Natural killer cell treated with Interleukin-12 subunit alpha and Interleukin-12 subunit beta and Interleukin-15 and Interleukin-18, amount 100 ng/mL, for 72 hours (primary cell): ENCODE results near the gene KRTAP4-5. TPM values are rescaled to one million over a fixed set of nuclear protein-coding genes. Genes with fewer than 3 reads are reported as not detected.
"Not testable (repeated sequence)": the region's sequence is repeated elsewhere in the genome, so short reads cannot be mapped to it uniquely, and the experiment has no call there.

Experiments used
- ATAC-seq, 2 donors: fragments of 150-1000 bp; cut with Tn5 transposase in 1 of 2; sonication (Bioruptor Pico), chemical (Tn5 transposase) in 1 of 2; 2 replicates each; pipeline ENCODE4 v1.10.0; 2021
- DNase-seq: peaks from one replicate; pipeline ENCODE4 v3.0.0; 2022; ENCODE audit warnings: low spot score
- H3K27ac Mint-ChIP-seq, 2 donors: 1 replicate in 1 of 2; 2 replicates in 1 of 2; pipeline ENCODE4 v1.8.0; 2022; ENCODE audit warnings: mixed read lengths in 2 of 2, mild to moderate bottlenecking in 1 of 2, moderate library complexity in 1 of 2
- H3K27me3 Mint-ChIP-seq, 2 donors: 1 replicate in 1 of 2; 2 replicates in 1 of 2; pipeline ENCODE4 v1.8.0; 2022; ENCODE audit warnings: mixed read lengths in 2 of 2
- H3K36me3 Mint-ChIP-seq: one replicate; pipeline ENCODE4 v1.8.0; 2022; ENCODE audit warnings: mixed read lengths
- H3K4me1 Mint-ChIP-seq, 2 donors: 1 replicate in 1 of 2; 2 replicates in 1 of 2; pipeline ENCODE4 v1.8.0; 2022; ENCODE audit warnings: low read depth in 2 of 2, mixed read lengths in 2 of 2, mild to moderate bottlenecking in 1 of 2
- H3K4me3 Mint-ChIP-seq: one replicate; pipeline ENCODE4 v1.8.0; 2022; ENCODE audit warnings: mixed read lengths
- H3K9me3 Mint-ChIP-seq: 2 replicates; pipeline ENCODE4 v1.8.0; 2022; ENCODE audit warnings: mixed read lengths
- total RNA-seq, 2 donors: library from RNA; stranded (reverse); gene quantifications; one replicate each; pipeline ENCODE4 v1.2.3, GENCODE V29; 2022

KRTAP4-5 gene
- total RNA-seq, 2 donors from 2014 or later = not detected

GRCh38 chr17:41133880-41134735, 15.5 kb downstream of the KRTAP4-5 start:
- H3K4me3 Mint-ChIP-seq = no peak overlapping the region
- ATAC-seq (no peak), DNase-seq (no peak)
- H3K27me3 Mint-ChIP-seq = peaks cover 22 to 42% of the 10 kb centered on the region in 2 donors
- H3K27ac Mint-ChIP-seq = peak overlapping the region in 1 of 2 donors; percentile 26
- no peaks in the 10 kb centered on the region for H3K9me3 Mint-ChIP-seq
- H3K4me1 Mint-ChIP-seq = no peaks in the 10 kb centered on the region
- H3K36me3 Mint-ChIP-seq = no peaks in the 10 kb centered on the region

- Mint-ChIP-seq H3K9me3 (no peaks in the 10 kb centered on the region), H3K4me1 (no peaks in the 10 kb centered on the region), H3K27me3 (peaks cover 22 to 31% of the 10 kb centered on the region in 2 donors), H3K4me3 (no peak overlapping the region), H3K27ac (no peak overlapping the region), H3K36me3 (no peaks in the 10 kb centered on the region)
- no peak for DNase-seq
- no peak for ATAC-seq
Observed at GRCh38 chr17:41131979-41132378, 17.6 kb downstream of the KRTAP4-5 start.

- Mint-ChIP-seq H3K4me1 (peaks cover 0 to 5% of the 10 kb centered on the region in 2 donors), H3K9me3 (no peaks in the 10 kb centered on the region), H3K4me3 (no peak overlapping the region), H3K36me3 (no peaks in the 10 kb centered on the region), H3K27me3 (peaks cover 31 to 51% of the 10 kb centered on the region in 2 donors), H3K27ac (no peak overlapping the region)
- no peak for ATAC-seq
- no peak for DNase-seq
Observed at GRCh38 chr17:41127371-41127770, 22.3 kb downstream of the KRTAP4-5 start.

- Mint-ChIP-seq H3K36me3 (no peaks in the 10 kb centered on the region), H3K4me3 (no peak overlapping the region), H3K27me3 (peaks cover 30 to 45% of the 10 kb centered on the region in 2 donors), H3K4me1 (peaks cover 0 to 5% of the 10 kb centered on the region in 2 donors), H3K27ac (no peak overlapping the region), H3K9me3 (no peaks in the 10 kb centered on the region)
- DNase-seq (no peak), ATAC-seq (no peak)
Observed at GRCh38 chr17:41126412-41126811, 23.2 kb downstream of the KRTAP4-5 start.

- H3K27ac Mint-ChIP-seq = no peak overlapping the region
Observed at GRCh38 chr17:41125064-41125463, 24.6 kb downstream of the KRTAP4-5 start.

GRCh38 chr17:41123991-41124371, 25.6 kb downstream of the KRTAP4-5 start, which contains the start of gene KRTAP4-12:
TSS of gene KRTAP4-12 (minus strand) at chr17:41124182. CDS start at chr17:41124122, 60 bp downstream.
- H3K9me3 Mint-ChIP-seq, H3K27ac Mint-ChIP-seq, H3K36me3 Mint-ChIP-seq, ATAC-seq, H3K4me1 Mint-ChIP-seq, DNase-seq, H3K4me3 Mint-ChIP-seq: not testable (repeated sequence)
- H3K27me3 Mint-ChIP-seq = peaks cover 31 to 43% of the 10 kb centered on the region in 2 donors

More at GRCh38 chr17:41125064-41125463, 24.6 kb downstream of the KRTAP4-5 start:
- peaks cover 29 to 43% of the 10 kb centered on the region in 2 donors for H3K27me3 Mint-ChIP-seq
- H3K4me3 Mint-ChIP-seq = no peak overlapping the region
- no peak for DNase-seq
- H3K9me3 Mint-ChIP-seq = no peaks in the 10 kb centered on the region
- peaks cover 0 to 7% of the 10 kb centered on the region in 2 donors for H3K4me1 Mint-ChIP-seq
- no peaks in the 10 kb centered on the region for H3K36me3 Mint-ChIP-seq
- ATAC-seq = no peak

- not testable (repeated sequence) for H3K27ac Mint-ChIP-seq, DNase-seq, H3K9me3 Mint-ChIP-seq, H3K4me1 Mint-ChIP-seq, H3K36me3 Mint-ChIP-seq, ATAC-seq, H3K4me3 Mint-ChIP-seq
- peaks cover 28 to 43% of the 10 kb centered on the region in 2 donors for H3K27me3 Mint-ChIP-seq
Observed at GRCh38 chr17:41123292-41123990, 26.2 kb downstream of the KRTAP4-5 start.

GRCh38 chr17:41121742-41122141, 27.9 kb downstream of the KRTAP4-5 start:
- DNase-seq (no peak), ATAC-seq (no peak)
- H3K4me3 Mint-ChIP-seq = no peak overlapping the region
- H3K4me1 Mint-ChIP-seq = peaks cover 0 to 10% of the 10 kb centered on the region in 2 donors
- H3K27ac Mint-ChIP-seq = no peak overlapping the region
- H3K9me3 Mint-ChIP-seq = no peaks in the 10 kb centered on the region
- H3K36me3 Mint-ChIP-seq = peaks cover 4% of the 10 kb centered on the region
- H3K27me3 Mint-ChIP-seq = peaks cover 27 to 47% of the 10 kb centered on the region in 2 donors

GRCh38 chr17:41119696-41120690, 29.6 kb downstream of the KRTAP4-5 start:
- DNase-seq, H3K36me3 Mint-ChIP-seq, ATAC-seq, H3K4me3 Mint-ChIP-seq, H3K9me3 Mint-ChIP-seq, H3K27ac Mint-ChIP-seq, H3K4me1 Mint-ChIP-seq: not testable (repeated sequence)
- peaks cover 31 to 57% of the 10 kb centered on the region in 2 donors for H3K27me3 Mint-ChIP-seq

GRCh38 chr17:41118721-41119120, 30.9 kb downstream of the KRTAP4-5 start:
- Mint-ChIP-seq H3K27ac (no peak overlapping the region), H3K27me3 (peaks cover 32 to 51% of the 10 kb centered on the region in 2 donors)

GRCh38 chr17:41117846-41118386, 31.7 kb downstream of the KRTAP4-5 start, which contains the start of gene KRTAP4-11:
TSS of gene KRTAP4-11 (minus strand) at chr17:41118373. CDS start at chr17:41118315, 58 bp downstream.
- not testable (repeated sequence) for H3K27ac Mint-ChIP-seq, H3K4me1 Mint-ChIP-seq, ATAC-seq, H3K9me3 Mint-ChIP-seq, H3K36me3 Mint-ChIP-seq, H3K4me3 Mint-ChIP-seq, DNase-seq
- peaks cover 27 to 44% of the 10 kb centered on the region in 2 donors for H3K27me3 Mint-ChIP-seq

More at GRCh38 chr17:41118721-41119120, 30.9 kb downstream of the KRTAP4-5 start:
- no peak for DNase-seq
- no peak for ATAC-seq
- Mint-ChIP-seq H3K4me3 (no peak overlapping the region), H3K9me3 (no peaks in the 10 kb centered on the region), H3K36me3 (peaks cover 4% of the 10 kb centered on the region), H3K4me1 (peaks cover 0 to 10% of the 10 kb centered on the region in 2 donors)

- Mint-ChIP-seq H3K9me3 (no peaks in the 10 kb centered on the region), H3K4me1 (peaks cover 0 to 4% of the 10 kb centered on the region in 2 donors)
- no peak for DNase-seq
Observed at GRCh38 chr17:41116297-41116696, 33.3 kb downstream of the KRTAP4-5 start.

More at GRCh38 chr17:41116297-41116696, 33.3 kb downstream of the KRTAP4-5 start:
- no peak for ATAC-seq
- Mint-ChIP-seq H3K4me3 (no peak overlapping the region), H3K36me3 (peaks cover 4% of the 10 kb centered on the region), H3K27ac (no peak overlapping the region), H3K27me3 (peaks cover 24 to 38% of the 10 kb centered on the region in 2 donors)
